GM04503 (cell line): ENCODE results near the gene ADGRL2.

Source experiments
- DNase-seq: peaks from one replicate; pipeline ENCODE4 v3.0.0-alpha.2; 2012; ENCODE audit warnings: low read depth

The ADGRL2 gene

DNA sequence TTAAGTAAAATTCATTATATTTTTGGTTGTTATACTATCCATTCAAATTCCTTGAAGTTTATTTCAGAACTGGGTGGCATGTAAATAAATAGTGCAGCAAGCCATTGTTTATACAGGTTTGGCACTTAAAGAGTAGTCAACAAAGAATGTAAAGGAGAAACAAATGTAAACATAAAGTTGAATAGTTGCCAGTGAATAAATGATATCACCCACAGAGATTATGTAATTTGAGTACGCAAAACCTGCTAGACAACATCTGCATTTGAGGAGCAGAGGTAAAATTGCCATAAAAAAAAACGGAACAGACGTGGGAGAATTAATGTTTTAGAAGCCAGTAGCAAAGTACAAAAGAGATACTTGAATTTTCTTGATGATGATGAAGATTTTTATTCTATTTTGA, 111.6 kb downstream of the ADGRL2 start:
- no peak for DNase-seq

- no peak for DNase-seq
These were observed 115.2 kb downstream of the ADGRL2 start for GRCh38 chr1:81915937-81916336.

GRCh38 chr1:81920245-81920740, 119.6 kb downstream of the ADGRL2 start:
- DNase-seq = peak; percentile 3

DNA sequence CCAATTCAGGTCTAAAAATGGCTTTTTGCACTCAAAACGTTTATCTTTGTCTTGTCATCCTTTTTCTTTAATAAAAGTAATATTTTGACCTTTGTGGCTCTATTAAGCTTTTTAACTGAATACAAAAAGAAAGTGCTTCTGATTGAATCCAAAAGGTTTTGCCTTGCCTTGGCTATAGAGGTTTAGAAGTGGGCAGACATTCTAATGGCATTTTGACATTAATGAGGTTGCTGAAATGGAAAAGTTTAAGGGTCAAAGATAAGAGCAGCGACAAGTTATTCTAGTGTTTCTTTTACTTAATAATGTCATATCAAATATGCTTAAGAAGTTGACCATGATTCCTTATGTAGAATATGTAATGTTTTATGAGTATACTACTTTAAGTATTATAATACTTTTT, 120.2 kb downstream of the ADGRL2 start:
- no peak for DNase-seq

- no peak for DNase-seq
These were observed 120.6 kb downstream of the ADGRL2 start for GRCh38 chr1:81921344-81921743.

DNA sequence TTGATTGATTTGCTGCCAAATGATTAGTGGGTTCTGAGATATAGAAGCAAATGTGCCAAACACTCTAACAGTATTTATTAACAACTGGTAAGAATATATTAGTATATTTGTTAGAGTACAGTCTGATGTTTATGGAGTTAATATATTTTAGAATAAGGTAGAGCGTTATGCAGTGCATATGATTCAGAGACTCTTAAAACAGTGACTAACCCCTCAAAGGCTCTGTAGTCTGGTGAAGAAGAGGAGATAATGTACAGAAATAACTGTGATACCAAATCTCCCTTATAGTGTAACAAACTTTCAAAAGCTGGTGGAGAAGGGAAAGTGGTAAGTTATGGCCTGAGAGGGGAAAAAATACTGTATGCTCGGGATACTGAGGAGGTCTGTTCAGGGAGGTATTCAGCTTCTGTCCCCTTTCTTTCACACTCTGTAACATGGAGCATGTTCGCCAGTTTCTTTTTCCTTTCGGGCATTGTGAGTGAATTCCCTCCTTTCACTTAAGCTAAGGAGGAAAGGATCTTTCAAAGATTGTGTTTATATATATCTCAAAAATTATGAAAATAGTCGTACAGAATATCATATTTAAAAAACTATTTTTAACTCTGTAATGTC, 121.2 kb downstream of the ADGRL2 start:
- no peak for DNase-seq

GRCh38 chr1:81922955-81923354, 122.2 kb downstream of the ADGRL2 start:
- no peak for DNase-seq

DNA sequence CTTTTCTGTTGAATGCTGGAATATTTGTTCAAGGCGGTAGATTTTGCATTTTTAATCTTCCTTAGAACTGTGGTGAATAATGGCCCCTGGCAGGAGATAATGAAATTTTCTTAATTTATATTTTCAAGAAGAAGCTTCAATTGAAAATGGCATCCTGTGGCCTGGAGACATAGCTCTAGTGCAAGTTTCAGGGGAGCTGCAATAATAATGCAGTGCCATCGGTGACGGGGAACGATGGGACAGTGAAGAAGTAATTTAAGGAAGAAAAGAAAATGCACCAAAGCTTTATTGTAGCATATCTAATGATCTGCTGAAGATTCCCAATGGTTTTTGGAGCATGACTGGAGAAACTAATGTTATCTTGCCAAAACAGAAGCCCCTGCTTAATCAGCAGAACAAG, 128.4 kb downstream of the ADGRL2 start:
- DNase-seq = no peak

DNA sequence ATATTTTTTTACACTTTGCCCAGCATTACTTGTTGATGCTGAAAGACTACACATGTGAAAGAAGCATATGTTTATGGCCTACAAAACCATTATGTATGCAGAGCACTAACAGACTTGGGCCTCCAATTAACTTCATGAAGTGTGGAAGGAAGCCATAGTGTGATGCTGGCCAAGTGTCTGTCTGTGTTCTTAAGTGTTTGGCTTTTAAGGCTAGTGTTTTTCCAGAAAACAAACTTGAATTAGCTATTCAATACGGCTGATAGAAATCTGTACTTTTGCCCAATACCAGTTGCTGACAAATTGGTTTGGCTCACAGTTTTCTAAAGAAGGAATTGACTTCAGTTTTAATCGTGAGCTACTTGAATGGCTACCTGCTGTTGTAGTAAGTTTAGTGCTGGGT, 136.1 kb downstream of the ADGRL2 start:
- no peak for DNase-seq

GRCh38 chr1:81937791-81938450, 137.2 kb downstream of the ADGRL2 start:
- no peak for DNase-seq

GRCh38 chr1:81948495-81948894, 147.8 kb downstream of the ADGRL2 start:
- DNase-seq = no peak

DNA sequence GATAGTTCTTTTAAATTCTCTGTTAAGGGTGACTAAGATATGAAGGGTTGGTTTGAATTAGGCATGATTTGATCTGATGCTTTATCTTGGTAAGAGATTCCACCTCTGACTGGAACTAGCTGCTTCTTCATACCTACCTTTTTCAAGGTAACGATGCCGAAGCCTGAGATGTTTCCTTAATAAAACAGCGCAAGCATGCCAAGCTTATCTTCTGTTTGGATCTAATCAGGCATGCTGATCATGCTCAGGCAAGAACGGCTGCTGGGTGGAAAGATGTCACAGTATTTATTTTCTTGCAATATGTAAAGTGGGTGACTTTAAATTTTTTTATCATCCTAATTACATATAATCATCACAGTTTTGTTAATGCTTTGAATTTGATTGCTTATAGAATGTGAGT, 148.7 kb downstream of the ADGRL2 start:
- DNase-seq = no peak

DNA sequence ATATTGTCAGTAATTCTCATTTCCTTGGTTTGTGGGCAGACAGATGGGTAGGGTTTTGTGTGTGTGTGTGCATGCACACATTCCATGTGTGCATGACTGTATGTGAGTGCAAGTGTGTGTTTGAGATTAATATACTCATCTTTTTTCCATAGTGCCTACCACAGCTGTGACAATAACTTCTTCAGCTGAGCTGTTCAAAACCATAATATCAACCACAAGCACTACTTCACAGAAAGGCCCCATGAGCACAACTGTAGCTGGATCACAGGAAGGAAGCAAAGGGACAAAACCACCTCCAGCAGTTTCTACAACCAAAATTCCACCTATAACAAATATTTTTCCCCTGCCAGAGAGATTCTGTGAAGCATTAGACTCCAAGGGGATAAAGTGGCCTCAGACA, 149.3 kb downstream of the ADGRL2 start:
- DNase-seq = no peak

GRCh38 chr1:81950591-81951244, 150.0 kb downstream of the ADGRL2 start:
- no peak for DNase-seq

GRCh38 chr1:81954534-81955020, 153.8 kb downstream of the ADGRL2 start:
- no peak for DNase-seq

GRCh38 chr1:81967951-81968350, 167.2 kb downstream of the ADGRL2 start:
- no peak for DNase-seq

- DNase-seq = no peak
These were observed 169.7 kb downstream of the ADGRL2 start for GRCh38 chr1:81970416-81970815.

GRCh38 chr1:81974222-81974841, 173.6 kb downstream of the ADGRL2 start:
- DNase-seq = no peak

DNA sequence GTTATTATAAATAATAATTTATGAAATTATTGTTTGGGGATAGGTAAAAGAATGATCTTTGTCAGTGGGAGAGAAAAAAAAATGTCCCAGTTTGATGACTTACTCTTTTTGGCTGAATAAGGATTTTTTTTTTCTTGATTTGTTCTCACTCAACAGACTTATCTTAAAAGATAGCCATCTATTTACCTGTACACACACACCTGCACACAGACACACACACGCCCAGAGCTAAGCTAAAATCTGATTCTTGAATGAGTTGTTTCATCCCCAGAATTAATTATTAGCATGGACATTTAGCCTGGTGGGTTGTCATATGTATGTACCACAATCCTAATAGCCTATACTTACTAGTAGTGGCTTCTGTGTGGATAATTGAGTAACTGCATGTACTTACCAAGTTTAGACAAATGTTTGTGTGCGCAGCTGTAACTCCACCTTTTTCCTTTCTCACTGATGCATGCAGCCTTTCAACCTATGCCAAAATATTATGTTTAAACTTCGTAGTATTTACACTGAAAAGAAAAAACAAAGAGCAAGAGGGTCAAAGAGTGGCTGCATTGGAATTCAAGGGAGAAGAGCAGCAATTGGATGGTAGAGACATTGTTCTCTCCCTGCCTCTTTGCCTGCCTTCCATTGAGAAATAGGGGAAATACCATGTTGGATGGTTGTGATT, 174.3 kb downstream of the ADGRL2 start:
- no peak for DNase-seq

GRCh38 chr1:81976539-81976938, 175.8 kb downstream of the ADGRL2 start:
- DNase-seq = no peak

DNA sequence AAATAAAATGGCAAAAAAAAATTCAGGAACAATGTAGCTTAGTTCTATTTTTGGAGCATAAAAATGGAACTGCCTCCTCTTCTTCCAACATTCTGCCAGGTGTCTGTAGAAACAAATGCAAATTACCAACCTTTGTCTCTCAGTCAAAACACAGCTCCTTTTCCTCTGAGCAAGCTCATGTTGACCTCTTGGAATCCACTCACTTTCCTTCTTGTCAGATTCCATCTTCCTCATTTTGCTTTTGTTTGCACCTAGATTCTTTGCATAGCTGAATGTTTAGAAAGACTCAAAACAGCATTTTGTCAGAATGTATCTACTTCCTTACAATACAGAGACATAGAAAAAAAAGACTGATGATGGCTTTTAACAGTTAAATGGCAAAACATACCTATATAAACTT, 178.2 kb downstream of the ADGRL2 start:
- no peak for DNase-seq

DNA sequence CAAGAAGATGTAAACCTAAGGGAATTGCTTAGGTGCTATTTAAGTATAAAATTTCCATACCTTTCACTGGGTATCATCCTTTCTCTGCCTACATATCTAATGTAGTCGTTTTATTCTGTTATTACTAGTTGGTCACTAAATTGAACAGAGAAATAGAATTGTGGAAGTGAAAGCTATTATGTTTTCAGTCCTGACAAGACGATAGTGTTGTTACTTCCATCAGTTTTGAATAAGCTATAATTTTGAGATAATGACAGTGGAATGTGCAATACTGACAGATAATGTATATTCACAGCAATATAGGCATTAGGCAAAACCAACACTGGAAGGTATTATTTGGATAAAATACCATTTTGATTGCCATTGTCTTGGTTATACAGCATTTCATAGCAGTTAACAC, 181.8 kb downstream of the ADGRL2 start:
- DNase-seq = no peak
